Measurements from ENCODE around the gene CSGALNACT2.

Gene CSGALNACT2

DNA sequence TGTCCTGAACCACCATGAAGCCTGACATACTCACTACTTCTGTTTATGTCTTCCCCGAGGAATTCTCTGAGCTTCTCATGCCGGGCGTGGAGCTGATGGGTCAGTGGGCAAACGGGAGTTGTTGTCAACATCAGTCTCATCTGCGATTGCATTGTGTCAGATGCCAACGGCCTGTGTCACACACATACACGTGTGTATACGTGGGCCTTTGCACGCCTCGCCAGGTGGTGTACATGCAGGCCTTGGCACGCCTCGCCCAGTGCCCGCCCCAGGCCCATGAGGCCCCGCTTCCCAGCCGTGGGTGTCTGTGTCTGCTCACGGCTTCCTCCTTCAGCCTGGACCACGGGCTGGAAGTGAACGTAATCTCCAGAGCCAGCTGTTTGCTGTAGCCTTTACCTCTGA lies 7.5 kb upstream of the CSGALNACT2 start:
- Histone ChIP-seq H3K36me3 (ENCODE audit: control insufficient read depth, insufficient read depth, low read length) (no peaks in the 10 kb centered on the region), H3K27me3 (ENCODE audit: control insufficient read depth, insufficient read depth, low read length) (no peaks in the 10 kb centered on the region), H3K4me3 (ENCODE audit: low read length) (no peak overlapping the region), H3K27ac (ENCODE audit: low read depth, low read length) (no peak overlapping the region), H3K9ac (ENCODE audit: low read length) (no peak overlapping the region), H3K4me1 (ENCODE audit: control insufficient read depth, insufficient read depth, low read length) (no peaks in the 10 kb centered on the region)

DNA sequence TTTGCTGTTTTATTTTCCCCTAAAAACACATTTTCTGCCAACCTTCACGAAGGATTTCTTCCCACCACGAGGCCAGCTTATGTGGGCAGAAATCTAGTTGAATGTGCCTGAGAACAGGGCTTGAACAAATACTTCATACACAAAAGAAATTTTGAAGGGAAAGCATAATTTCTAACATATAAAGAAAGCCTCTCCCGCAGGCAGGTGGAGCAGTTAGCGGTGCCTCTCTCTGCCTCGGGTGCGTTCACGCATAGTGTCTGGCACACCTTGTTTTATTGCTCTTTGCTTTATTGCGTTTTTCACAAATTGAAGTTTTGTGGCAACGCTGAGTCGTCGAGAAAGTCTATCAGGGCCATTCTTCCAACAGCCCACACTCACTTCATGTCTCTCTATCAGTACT lies 7.0 kb upstream of the CSGALNACT2 start:
- H3K27ac ChIP-seq (ENCODE audit: low read depth, low read length), result no peak overlapping the region
- no peaks in the 10 kb centered on the region for H3K36me3 ChIP-seq (ENCODE audit: control insufficient read depth, insufficient read depth, low read length)
- no peaks in the 10 kb centered on the region for H3K27me3 ChIP-seq (ENCODE audit: control insufficient read depth, insufficient read depth, low read length)
- no peaks in the 10 kb centered on the region for H3K4me1 ChIP-seq (ENCODE audit: control insufficient read depth, insufficient read depth, low read length)
- H3K4me3 ChIP-seq (ENCODE audit: low read length), result no peak overlapping the region
- H3K9ac ChIP-seq (ENCODE audit: low read length), result no peak overlapping the region

DNA sequence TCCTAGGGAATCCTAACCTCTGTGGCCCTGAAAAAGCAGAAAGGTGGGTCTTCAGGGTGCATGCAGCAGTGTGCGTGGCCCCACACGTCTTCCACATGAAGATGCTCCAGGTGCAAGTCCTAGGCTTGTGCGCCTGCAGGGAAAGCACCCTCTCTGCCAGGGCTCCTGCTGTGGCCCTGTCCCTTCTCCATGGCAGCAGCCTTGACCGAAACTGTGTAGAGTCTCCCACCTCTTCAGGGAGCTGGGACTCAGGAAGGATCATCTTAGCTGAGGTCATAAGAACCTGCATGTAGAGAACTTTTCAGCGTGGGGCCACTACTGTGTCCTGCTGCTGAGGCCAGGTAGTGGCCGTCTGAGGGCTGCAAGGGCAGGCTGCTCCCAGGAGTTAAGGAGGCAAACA lies 6.3 kb upstream of the CSGALNACT2 start:
- Histone ChIP-seq H3K27me3 (ENCODE audit: control insufficient read depth, insufficient read depth, low read length) (no peaks in the 10 kb centered on the region), H3K4me1 (ENCODE audit: control insufficient read depth, insufficient read depth, low read length) (no peaks in the 10 kb centered on the region)

GRCh38 chr10:43132867-43133787 lies 5.1 kb upstream of the CSGALNACT2 start:
- H3K4me1 ChIP-seq (ENCODE audit: control insufficient read depth, insufficient read depth, low read length), result no peaks in the 10 kb centered on the region
- no peak overlapping the region for H3K9ac ChIP-seq (ENCODE audit: low read length)

More for the DNA sequence above, 6.3 kb upstream of the CSGALNACT2 start:
- no peaks in the 10 kb centered on the region for H3K36me3 ChIP-seq (ENCODE audit: control insufficient read depth, insufficient read depth, low read length)
- H3K9ac ChIP-seq (ENCODE audit: low read length), result no peak overlapping the region
- no peak overlapping the region for H3K4me3 ChIP-seq (ENCODE audit: low read length)
- H3K27ac ChIP-seq (ENCODE audit: low read depth, low read length), result no peak overlapping the region

DNA sequence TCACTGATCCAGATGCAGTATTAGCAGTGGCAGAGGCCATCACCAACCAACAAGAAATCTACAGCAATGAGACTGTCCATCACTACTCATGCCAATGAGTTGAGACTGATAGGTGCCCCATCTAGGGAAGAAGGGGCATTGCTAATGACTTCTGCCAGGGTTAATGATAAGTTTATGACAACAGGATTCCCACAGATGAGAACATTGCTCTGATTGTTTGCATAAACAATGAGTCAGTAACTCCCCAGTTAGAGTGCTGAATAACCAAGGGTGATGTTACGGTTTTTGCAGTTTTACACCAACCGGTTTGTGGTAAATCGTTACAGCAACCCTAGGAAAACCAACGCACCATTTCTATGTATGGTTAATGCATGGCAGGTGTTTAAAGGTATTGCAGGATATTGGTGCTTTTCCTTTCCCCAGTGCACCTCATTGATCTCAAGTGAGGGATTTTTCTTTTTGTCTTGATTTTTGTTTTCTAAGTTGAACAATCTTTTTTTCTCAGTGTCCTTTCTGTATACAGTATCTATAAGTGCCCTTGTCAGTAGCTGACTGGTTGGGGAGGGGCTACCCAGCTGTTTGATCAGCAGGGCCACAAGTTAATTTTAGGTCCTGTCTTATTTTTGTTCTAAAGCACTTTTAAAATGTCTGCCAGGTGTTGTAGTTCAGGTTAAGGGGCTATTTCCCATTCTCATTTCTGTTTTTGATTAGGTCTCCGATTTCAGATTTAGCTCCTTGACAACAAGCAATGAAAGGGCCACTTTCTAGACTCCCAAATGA lies 3.9 kb upstream of the CSGALNACT2 start:
- Histone ChIP-seq H3K9ac (ENCODE audit: low read length) (no peak overlapping the region), H3K4me1 (ENCODE audit: control insufficient read depth, insufficient read depth, low read length) (no peaks in the 10 kb centered on the region), H3K27ac (ENCODE audit: low read depth, low read length) (no peak overlapping the region), H3K4me3 (ENCODE audit: low read length) (no peak overlapping the region), H3K27me3 (ENCODE audit: control insufficient read depth, insufficient read depth, low read length) (no peaks in the 10 kb centered on the region), H3K36me3 (ENCODE audit: control insufficient read depth, insufficient read depth, low read length) (no peaks in the 10 kb centered on the region)

More at GRCh38 chr10:43132867-43133787, 5.1 kb upstream of the CSGALNACT2 start:
- no peak overlapping the region for H3K27ac ChIP-seq (ENCODE audit: low read depth, low read length)
- H3K4me3 ChIP-seq (ENCODE audit: low read length), result no peak overlapping the region
- no peaks in the 10 kb centered on the region for H3K36me3 ChIP-seq (ENCODE audit: control insufficient read depth, insufficient read depth, low read length)
- no peaks in the 10 kb centered on the region for H3K27me3 ChIP-seq (ENCODE audit: control insufficient read depth, insufficient read depth, low read length)

- H3K36me3 ChIP-seq (ENCODE audit: control insufficient read depth, insufficient read depth, low read length), result no peaks in the 10 kb centered on the region
These were observed 3.2 kb upstream of the CSGALNACT2 start for GRCh38 chr10:43135064-43135463.

GRCh38 chr10:43135656-43136055 lies 2.6 kb upstream of the CSGALNACT2 start:
- Histone ChIP-seq H3K4me3 (ENCODE audit: low read length) (no peak overlapping the region), H3K27me3 (ENCODE audit: control insufficient read depth, insufficient read depth, low read length) (no peaks in the 10 kb centered on the region), H3K4me1 (ENCODE audit: control insufficient read depth, insufficient read depth, low read length) (no peaks in the 10 kb centered on the region), H3K36me3 (ENCODE audit: control insufficient read depth, insufficient read depth, low read length) (no peaks in the 10 kb centered on the region), H3K27ac (ENCODE audit: low read depth, low read length) (no peak overlapping the region), H3K9ac (ENCODE audit: low read length) (no peak overlapping the region)

More at GRCh38 chr10:43135064-43135463, 3.2 kb upstream of the CSGALNACT2 start:
- H3K27ac ChIP-seq (ENCODE audit: low read depth, low read length), result no peak overlapping the region
- no peak overlapping the region for H3K4me3 ChIP-seq (ENCODE audit: low read length)
- H3K4me1 ChIP-seq (ENCODE audit: control insufficient read depth, insufficient read depth, low read length), result no peaks in the 10 kb centered on the region
- H3K27me3 ChIP-seq (ENCODE audit: control insufficient read depth, insufficient read depth, low read length), result no peaks in the 10 kb centered on the region
- H3K9ac ChIP-seq (ENCODE audit: low read length), result no peak overlapping the region

DNA sequence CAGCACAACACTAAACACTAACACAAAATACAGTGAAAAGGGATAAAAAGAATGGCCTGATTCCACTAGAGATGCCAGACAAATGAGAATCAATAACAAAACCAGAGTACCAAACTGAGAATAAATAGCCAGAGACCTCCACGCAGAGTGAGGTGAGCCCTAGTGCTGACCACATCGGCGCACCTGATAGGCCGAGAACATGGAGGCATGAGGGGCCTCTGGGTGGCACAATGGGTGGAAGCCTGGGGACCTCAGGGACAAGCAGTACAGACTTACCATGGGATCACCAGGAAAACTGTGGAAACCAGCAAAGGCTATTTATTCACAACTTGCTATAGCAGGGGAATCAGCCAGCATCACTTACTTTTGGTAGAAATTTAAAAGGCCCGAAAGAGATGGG lies 1.8 kb upstream of the CSGALNACT2 start:
- no peak overlapping the region for H3K27ac ChIP-seq (ENCODE audit: low read depth, low read length)
- H3K9ac ChIP-seq (ENCODE audit: low read length), result no peak overlapping the region
- H3K4me3 ChIP-seq (ENCODE audit: low read length), result no peak overlapping the region
- no peaks in the 10 kb centered on the region for H3K36me3 ChIP-seq (ENCODE audit: control insufficient read depth, insufficient read depth, low read length)
- no peaks in the 10 kb centered on the region for H3K4me1 ChIP-seq (ENCODE audit: control insufficient read depth, insufficient read depth, low read length)
- H3K27me3 ChIP-seq (ENCODE audit: control insufficient read depth, insufficient read depth, low read length), result no peaks in the 10 kb centered on the region

GRCh38 chr10:43136995-43137716 lies 1.1 kb upstream of the CSGALNACT2 start:
- Histone ChIP-seq H3K4me3 (ENCODE audit: low read length) (peak overlapping the region; percentile 96), H3K4me1 (ENCODE audit: control insufficient read depth, insufficient read depth, low read length) (no peaks in the 10 kb centered on the region), H3K9ac (ENCODE audit: low read length) (peak overlapping the region; percentile 58), H3K36me3 (ENCODE audit: control insufficient read depth, insufficient read depth, low read length) (no peaks in the 10 kb centered on the region), H3K27ac (ENCODE audit: low read depth, low read length) (peak overlapping the region; percentile 97), H3K27me3 (ENCODE audit: control insufficient read depth, insufficient read depth, low read length) (no peaks in the 10 kb centered on the region)

GRCh38 chr10:43137717-43138020 lies 576 bp upstream of the CSGALNACT2 start:
- Histone ChIP-seq H3K27ac (ENCODE audit: low read depth, low read length) (peak overlapping the region; percentile 97), H3K4me1 (ENCODE audit: control insufficient read depth, insufficient read depth, low read length) (no peaks in the 10 kb centered on the region), H3K4me3 (ENCODE audit: low read length) (peak overlapping the region; percentile 96), H3K36me3 (ENCODE audit: control insufficient read depth, insufficient read depth, low read length) (no peaks in the 10 kb centered on the region), H3K9ac (ENCODE audit: low read length) (peak overlapping the region; percentile 96), H3K27me3 (ENCODE audit: control insufficient read depth, insufficient read depth, low read length) (no peaks in the 10 kb centered on the region)

- H3K36me3 ChIP-seq (ENCODE audit: control insufficient read depth, insufficient read depth, low read length), result no peaks in the 10 kb centered on the region
- H3K4me1 ChIP-seq (ENCODE audit: control insufficient read depth, insufficient read depth, low read length), result no peaks in the 10 kb centered on the region
- peak overlapping the region; percentile 68 for H3K9ac ChIP-seq (ENCODE audit: low read length)
- no peaks in the 10 kb centered on the region for H3K27me3 ChIP-seq (ENCODE audit: control insufficient read depth, insufficient read depth, low read length)
- peak overlapping the region; percentile 97 for H3K27ac ChIP-seq (ENCODE audit: low read depth, low read length)
- peak overlapping the region; percentile 96 for H3K4me3 ChIP-seq (ENCODE audit: low read length)
These were observed 554 bp downstream of the CSGALNACT2 start for GRCh38 chr10:43138757-43139241.

- Histone ChIP-seq H3K9ac (ENCODE audit: low read length) (no peak overlapping the region), H3K36me3 (ENCODE audit: control insufficient read depth, insufficient read depth, low read length) (no peaks in the 10 kb centered on the region), H3K4me1 (ENCODE audit: control insufficient read depth, insufficient read depth, low read length) (no peaks in the 10 kb centered on the region), H3K4me3 (ENCODE audit: low read length) (no peak overlapping the region), H3K27me3 (ENCODE audit: control insufficient read depth, insufficient read depth, low read length) (no peaks in the 10 kb centered on the region), H3K27ac (ENCODE audit: low read depth, low read length) (no peak overlapping the region)
These were observed 3.2 kb downstream of the CSGALNACT2 start for GRCh38 chr10:43141421-43141820.
